ENCODE measurements around the gene GNG3.

Gene GNG3

DNA sequence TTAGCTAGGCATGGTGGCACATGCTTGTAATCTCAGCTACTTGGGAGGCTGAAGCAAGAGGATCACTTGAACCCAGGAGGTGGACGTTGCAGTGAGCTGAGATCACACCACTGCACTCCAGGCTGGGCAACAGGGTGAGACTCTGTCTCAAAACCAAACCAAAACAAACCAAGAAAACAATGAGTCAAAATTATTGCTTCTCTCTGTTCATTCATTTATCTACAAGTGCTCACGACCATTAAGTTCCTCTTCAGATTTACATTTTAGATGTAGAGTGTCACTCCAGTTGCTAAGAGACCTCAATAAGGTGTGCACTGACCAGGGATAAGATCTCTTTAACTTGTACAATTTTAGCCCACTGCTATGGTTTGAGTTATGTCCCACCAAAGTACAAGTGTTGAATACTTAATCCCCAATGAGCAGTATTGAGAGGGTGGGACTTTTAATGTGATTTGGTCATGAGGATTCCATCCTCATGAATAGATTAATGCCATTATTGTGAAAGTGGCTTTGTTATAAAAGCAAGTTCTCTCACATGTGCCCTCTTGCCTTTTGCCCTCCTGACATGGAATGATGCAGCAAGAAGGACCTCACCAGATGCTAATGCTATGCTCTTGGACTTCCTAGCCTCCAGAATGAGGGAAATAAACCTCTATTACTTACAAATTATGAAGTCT lies 12.0 kb downstream of the GNG3 start:
- TF ChIP-seq, protein P1, sequence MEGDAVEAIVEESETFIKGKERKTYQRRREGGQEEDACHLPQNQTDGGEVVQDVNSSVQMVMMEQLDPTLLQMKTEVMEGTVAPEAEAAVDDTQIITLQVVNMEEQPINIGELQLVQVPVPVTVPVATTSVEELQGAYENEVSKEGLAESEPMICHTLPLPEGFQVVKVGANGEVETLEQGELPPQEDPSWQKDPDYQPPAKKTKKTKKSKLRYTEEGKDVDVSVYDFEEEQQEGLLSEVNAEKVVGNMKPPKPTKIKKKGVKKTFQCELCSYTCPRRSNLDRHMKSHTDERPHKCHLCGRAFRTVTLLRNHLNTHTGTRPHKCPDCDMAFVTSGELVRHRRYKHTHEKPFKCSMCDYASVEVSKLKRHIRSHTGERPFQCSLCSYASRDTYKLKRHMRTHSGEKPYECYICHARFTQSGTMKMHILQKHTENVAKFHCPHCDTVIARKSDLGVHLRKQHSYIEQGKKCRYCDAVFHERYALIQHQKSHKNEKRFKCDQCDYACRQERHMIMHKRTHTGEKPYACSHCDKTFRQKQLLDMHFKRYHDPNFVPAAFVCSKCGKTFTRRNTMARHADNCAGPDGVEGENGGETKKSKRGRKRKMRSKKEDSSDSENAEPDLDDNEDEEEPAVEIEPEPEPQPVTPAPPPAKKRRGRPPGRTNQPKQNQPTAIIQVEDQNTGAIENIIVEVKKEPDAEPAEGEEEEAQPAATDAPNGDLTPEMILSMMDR (conservative IDR thresholded peaks at IDR 0.05; ENCODE audit: control insufficient read depth, insufficient read depth, low read depth, low read length) = no peak
- peak; percentile 64 for DNase-seq (ENCODE audit: low read depth)

DNA sequence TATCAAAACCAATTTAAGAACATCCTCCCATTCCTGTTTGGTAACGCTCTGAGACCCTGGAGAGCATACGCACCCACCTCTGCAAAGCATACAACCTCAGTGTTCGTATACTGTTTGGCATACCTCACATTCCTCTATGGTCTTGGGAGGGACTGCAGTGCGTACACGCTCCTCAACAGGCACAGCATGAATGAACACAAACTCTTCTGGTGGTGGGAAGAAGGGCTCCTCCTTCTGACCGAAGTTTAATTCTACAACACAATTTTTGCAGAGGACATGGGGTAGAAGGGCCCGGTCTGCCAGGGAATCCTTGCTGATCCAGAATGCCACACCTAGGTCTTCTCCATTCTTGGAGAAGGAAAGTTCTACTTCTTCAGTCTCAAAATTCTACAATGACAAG lies 14.5 kb downstream of the GNG3 start:
- H3K4me3 ChIP-seq (ENCODE audit: control insufficient read depth, low read depth, low read length) = no peak overlapping the region
- peak; percentile 57 for DNase-seq (ENCODE audit: low read depth)
- TF ChIP-seq, protein P1 (conservative IDR thresholded peaks at IDR 0.05; ENCODE audit: control insufficient read depth, insufficient read depth, low read depth, low read length) = peak; percentile 15

More for the DNA sequence above, 12.0 kb downstream of the GNG3 start:
- no peak overlapping the region for H3K4me3 ChIP-seq (ENCODE audit: control insufficient read depth, low read depth, low read length)

DNA sequence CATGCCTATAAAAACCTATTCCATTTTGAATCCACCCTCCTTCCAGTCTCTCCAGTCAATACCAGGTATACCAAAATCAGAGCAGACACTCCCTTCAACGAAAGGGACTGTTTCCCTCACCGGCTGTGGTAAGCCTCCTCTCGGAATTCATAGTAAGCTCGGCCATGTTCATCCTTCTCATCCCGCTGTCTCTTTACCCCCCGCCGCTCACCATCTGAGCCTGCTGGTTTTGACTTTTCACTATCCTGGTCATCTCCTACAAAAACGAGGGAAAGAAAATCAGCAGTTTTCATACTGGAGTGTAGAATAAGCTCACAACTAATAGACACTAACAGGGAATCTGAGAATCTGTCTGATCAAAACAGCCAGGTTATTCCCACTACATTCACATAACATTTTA lies 16.7 kb downstream of the GNG3 start:
- H3K4me3 ChIP-seq (ENCODE audit: control insufficient read depth, low read depth, low read length) = peak overlapping the region; percentile 98

DNA sequence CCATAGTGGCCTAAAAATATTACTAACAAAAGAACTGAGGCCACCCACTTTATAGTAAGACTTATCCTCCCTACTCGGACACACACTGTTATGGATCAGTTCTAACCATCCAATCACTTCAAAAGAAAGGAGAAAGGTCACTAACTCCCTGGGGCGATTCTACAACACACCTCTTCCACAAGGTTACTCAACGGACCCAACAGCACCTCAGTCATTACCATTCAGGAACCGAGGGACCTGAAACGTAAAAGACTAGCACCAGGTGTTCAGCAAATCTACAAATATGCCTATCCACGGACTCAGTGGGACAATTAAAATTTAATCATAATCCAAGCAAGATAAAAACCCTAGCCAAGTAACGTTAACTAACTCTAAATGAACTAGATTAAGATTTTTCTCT lies 18.2 kb downstream of the GNG3 start:
- TF ChIP-seq, protein P1 (conservative IDR thresholded peaks at IDR 0.05; ENCODE audit: control insufficient read depth, insufficient read depth, low read depth, low read length) = no peak
- peak overlapping the region; percentile 98 for H3K4me3 ChIP-seq (ENCODE audit: control insufficient read depth, low read depth, low read length)
- no peak for DNase-seq (ENCODE audit: low read depth)

More for the DNA sequence above, 16.7 kb downstream of the GNG3 start:
- no peak for DNase-seq (ENCODE audit: low read depth)
- TF ChIP-seq, protein P1 (conservative IDR thresholded peaks at IDR 0.05; ENCODE audit: control insufficient read depth, insufficient read depth, low read depth, low read length) = no peak

DNA sequence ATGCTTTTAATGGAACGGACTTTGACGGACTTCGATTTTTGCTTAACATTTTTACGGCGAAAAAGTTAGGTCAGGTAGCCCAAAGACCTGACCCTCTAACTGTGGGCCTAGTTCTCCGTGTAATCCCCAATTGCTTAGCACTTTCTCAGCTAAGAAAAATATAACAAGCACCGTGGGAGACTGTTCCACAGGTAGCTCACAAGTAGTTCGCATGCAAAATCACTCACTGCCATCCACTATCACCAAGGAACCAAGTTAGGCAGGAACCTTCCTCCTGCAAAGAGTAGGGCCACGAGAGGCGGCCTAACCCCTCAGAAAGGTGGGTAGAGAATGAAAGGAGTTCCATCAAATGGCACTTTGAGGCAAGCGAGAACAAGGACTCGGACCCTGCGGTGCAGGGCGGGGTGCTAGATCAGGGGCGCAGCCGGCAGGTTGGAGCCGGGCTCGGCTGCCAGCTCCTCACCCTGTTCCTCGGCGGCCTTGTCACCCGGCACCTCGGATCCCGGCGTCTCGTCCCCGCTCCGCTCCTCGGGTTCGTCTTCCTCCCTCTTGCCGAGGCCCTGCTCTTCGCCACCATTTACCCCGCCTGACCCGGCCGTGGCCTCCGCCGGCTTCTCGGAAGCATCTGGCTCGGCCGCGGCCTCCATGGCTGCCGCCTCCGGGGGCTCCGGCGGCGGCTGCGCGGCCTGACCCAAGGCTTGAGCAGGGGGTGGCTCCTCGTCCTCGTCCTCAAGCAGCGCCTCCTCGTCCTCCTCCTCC lies 18.9 kb downstream of the GNG3 start:
- peak overlapping the region; percentile 98 for H3K4me3 ChIP-seq (ENCODE audit: control insufficient read depth, low read depth, low read length)
- TF ChIP-seq, protein P1 (conservative IDR thresholded peaks at IDR 0.05; ENCODE audit: control insufficient read depth, insufficient read depth, low read depth, low read length) = no peak
- DNase-seq (ENCODE audit: low read depth) = no peak

DNA sequence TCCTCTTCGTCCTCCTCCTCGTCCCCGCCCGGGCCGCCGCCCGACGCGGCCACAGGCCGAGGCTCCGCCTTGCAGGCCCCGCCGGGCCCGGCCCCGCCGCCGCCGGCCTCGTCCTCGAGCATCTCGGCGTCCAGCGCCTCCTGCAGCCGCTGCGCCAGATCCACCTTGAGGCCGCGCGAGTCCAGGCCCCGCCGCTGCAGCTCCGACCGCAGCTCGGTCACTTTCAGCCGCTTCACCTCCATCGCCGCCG lies 19.4 kb downstream of the GNG3 start:
- H3K4me3 ChIP-seq (ENCODE audit: control insufficient read depth, low read depth, low read length) = peak overlapping the region; percentile 98
- TF ChIP-seq, protein P1 (conservative IDR thresholded peaks at IDR 0.05; ENCODE audit: control insufficient read depth, insufficient read depth, low read depth, low read length) = no peak
- DNase-seq (ENCODE audit: low read depth) = no peak

Measured in fibroblast of mammary gland (primary cell).